ENCODE data around the gene CA12. TPM values are rescaled to one million over a fixed set of nuclear protein-coding genes. Genes with fewer than 3 reads are reported as not detected.
A peak's percentile ranks its signal among the peaks of the same experiment; 100 is the strongest.
"Not testable (repeated sequence)": the region's sequence is repeated elsewhere in the genome, so short reads cannot be mapped to it uniquely, and the experiment has no call there.

CA12 gene
- polyA plus RNA-seq, 6 donors from 2014 or later: not detected

GRCh38 chr15:63327648-63328421 is 53.8 kb downstream of the CA12 start:
- Mint-ChIP-seq H3K4me3 (no peak overlapping the region), H3K9me3 (no peaks in the 10 kb centered on the region), H3K27me3 (peaks cover 6 to 8% (median 8%) of the 10 kb centered on the region in 3 donors), H3K4me1 (peaks cover 0 to 7% (median 4%) of the 10 kb centered on the region in 3 donors), H3K36me3 (no peaks in the 10 kb centered on the region), H3K27ac (peak overlapping the region in 1 of 6 donors; percentile 2)
- DNase-seq: no peak
- ATAC-seq (ENCODE audit: low read depth in 2 of 2): peak in 1 of 2 donors; percentile 30

DNA sequence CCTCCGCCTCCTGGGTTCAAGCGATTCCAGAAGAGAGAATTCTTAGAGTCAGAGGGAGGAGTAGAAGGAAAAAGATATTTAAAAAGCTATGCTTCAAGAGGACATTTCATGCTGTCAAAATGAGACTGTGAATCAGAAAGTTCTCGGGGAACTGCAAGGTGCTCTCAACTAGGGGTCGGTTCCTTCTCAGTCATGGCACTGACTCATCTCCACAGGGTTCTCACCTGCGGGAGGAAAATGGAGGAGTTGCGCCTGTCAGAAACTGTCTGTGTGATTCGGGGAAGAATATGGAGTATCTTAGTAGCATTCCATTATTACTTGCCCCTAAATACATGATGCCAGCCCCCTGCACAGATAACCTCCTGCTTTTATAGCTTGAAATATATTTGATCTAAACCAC is 56.9 kb downstream of the CA12 start:
- Mint-ChIP-seq H3K4me1 (peaks cover 0 to 7% (median 4%) of the 10 kb centered on the region in 3 donors), H3K27ac (no peak overlapping the region), H3K9me3 (no peaks in the 10 kb centered on the region), H3K4me3 (no peak overlapping the region), H3K36me3 (no peaks in the 10 kb centered on the region), H3K27me3 (peaks cover 0 to 6% (median 3%) of the 10 kb centered on the region in 3 donors)
- ATAC-seq (ENCODE audit: low read depth in 2 of 2) (no peak), DNase-seq (no peak)

- H3K4me3 Mint-ChIP-seq: no peak overlapping the region
- no peak overlapping the region for H3K27ac Mint-ChIP-seq
- H3K27me3 Mint-ChIP-seq: peaks cover 0 to 6% (median 3%) of the 10 kb centered on the region in 3 donors
- ATAC-seq (ENCODE audit: low read depth in 2 of 2): no peak
- H3K4me1 Mint-ChIP-seq: peaks cover 0 to 7% (median 4%) of the 10 kb centered on the region in 3 donors
- DNase-seq: no peak
- no peaks in the 10 kb centered on the region for H3K9me3 Mint-ChIP-seq
- H3K36me3 Mint-ChIP-seq: no peaks in the 10 kb centered on the region
Measured at GRCh38 chr15:63323798-63324563, 57.7 kb downstream of the CA12 start.

- H3K27ac Mint-ChIP-seq: no peak overlapping the region
- no peaks in the 10 kb centered on the region for H3K36me3 Mint-ChIP-seq
- peaks cover 0 to under 1% (median 0%) of the 10 kb centered on the region in 3 donors for H3K27me3 Mint-ChIP-seq
Measured at GRCh38 chr15:63322541-63322940, 59.1 kb downstream of the CA12 start.

DNA sequence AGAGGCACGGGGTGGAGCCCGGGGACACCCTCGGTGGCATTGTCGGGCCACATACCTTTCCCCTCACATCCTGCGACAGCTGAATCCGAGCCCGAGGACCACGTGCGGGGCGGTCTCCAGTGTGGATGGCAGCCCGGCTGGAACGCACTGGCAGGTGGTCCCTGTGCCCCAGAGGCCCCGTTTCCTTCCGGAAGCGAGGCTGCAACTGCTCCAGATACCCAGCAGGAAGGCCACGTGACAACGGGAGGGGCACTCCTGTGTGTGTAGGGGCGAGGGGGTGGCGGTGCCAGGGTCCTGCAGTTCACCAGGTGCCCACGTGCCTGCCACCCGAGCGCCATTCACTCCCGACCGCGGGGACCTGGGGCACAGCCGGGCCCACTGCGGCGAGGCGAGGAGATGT is 60.2 kb downstream of the CA12 start:
- DNase-seq (no peak), ATAC-seq (ENCODE audit: low read depth in 2 of 2) (no peak)
- H3K27me3 Mint-ChIP-seq: no peaks in the 10 kb centered on the region
- no peaks in the 10 kb centered on the region for H3K4me1 Mint-ChIP-seq
- H3K27ac Mint-ChIP-seq: no peak overlapping the region
- no peak overlapping the region for H3K4me3 Mint-ChIP-seq
- no peaks in the 10 kb centered on the region for H3K36me3 Mint-ChIP-seq
- H3K9me3 Mint-ChIP-seq: no peaks in the 10 kb centered on the region

More at GRCh38 chr15:63322541-63322940, 59.1 kb downstream of the CA12 start:
- Mint-ChIP-seq H3K4me1 (peaks cover 0 to 2% (median 0%) of the 10 kb centered on the region in 3 donors), H3K9me3 (no peaks in the 10 kb centered on the region), H3K4me3 (no peak overlapping the region)
- ATAC-seq (ENCODE audit: low read depth in 2 of 2) (no peak), DNase-seq (no peak)

DNA sequence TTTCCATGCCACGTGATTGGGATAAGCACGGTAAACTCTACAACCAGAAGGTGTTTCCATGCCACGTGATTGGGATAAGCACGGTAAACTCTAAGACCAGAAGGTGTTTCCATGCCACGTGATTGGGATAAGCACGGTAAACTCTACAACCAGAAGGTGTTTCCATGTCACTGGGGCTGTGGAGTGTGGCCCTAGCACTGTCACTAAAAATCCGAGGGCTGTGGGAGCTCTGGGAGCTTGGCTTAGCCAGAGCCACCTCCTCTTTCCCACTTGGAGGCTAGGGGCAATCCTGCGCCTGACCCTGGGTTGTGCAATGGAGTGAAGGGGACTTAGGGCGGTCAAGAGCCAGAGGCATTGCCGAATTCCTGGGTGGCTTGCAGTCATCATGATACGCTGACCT is 60.7 kb downstream of the CA12 start:
- H3K27me3 Mint-ChIP-seq; H3K4me1 Mint-ChIP-seq; DNase-seq; H3K4me3 Mint-ChIP-seq; H3K27ac Mint-ChIP-seq; ATAC-seq (ENCODE audit: low read depth in 2 of 2); H3K9me3 Mint-ChIP-seq; H3K36me3 Mint-ChIP-seq: not testable (repeated sequence)

DNA sequence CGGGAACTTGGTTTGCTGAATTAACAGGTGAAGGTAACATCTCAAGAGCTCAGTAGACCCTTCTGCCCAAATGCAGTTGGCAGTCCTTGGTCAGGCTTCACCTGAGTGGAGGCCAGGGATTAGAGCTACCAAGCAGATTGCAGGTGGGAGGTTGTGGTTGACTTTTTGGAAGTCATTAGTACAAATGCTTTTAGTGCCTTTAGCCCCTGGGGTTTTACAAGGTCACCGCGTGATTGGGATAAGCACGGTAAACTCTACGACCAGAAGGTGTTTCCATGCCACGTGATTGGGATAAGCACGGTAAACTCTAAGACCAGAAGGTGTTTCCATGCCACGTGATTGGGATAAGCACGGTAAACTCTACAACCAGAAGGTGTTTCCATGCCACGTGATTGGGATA is 61.2 kb downstream of the CA12 start:
- H3K27ac Mint-ChIP-seq; H3K4me1 Mint-ChIP-seq; H3K4me3 Mint-ChIP-seq; H3K36me3 Mint-ChIP-seq; ATAC-seq (ENCODE audit: low read depth in 2 of 2); H3K27me3 Mint-ChIP-seq; H3K9me3 Mint-ChIP-seq; DNase-seq: not testable (repeated sequence)

DNA sequence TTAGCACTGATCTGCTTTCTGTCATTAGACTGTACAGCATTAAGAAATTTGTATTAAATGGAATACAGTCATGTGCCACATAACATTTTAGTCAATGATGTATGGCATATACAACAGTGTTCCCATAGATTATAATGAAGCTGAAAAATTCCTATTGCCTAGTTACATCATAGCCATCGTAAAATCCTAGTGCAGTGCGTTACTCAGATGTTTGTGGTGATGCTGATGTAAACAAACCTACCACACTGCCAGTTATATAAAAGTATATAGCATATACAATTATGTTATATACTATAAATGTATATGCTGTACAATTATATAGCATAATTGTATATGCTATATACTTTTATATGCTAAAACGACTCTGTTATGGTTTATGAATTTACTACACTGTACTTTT is 62.6 kb downstream of the CA12 start:
- H3K36me3 Mint-ChIP-seq: no peaks in the 10 kb centered on the region
- no peak overlapping the region for H3K4me3 Mint-ChIP-seq
- no peak overlapping the region for H3K27ac Mint-ChIP-seq
- H3K4me1 Mint-ChIP-seq: no peaks in the 10 kb centered on the region
- H3K27me3 Mint-ChIP-seq: no peaks in the 10 kb centered on the region
- no peak for DNase-seq
- no peaks in the 10 kb centered on the region for H3K9me3 Mint-ChIP-seq
- ATAC-seq (ENCODE audit: low read depth in 2 of 2): no peak

DNA sequence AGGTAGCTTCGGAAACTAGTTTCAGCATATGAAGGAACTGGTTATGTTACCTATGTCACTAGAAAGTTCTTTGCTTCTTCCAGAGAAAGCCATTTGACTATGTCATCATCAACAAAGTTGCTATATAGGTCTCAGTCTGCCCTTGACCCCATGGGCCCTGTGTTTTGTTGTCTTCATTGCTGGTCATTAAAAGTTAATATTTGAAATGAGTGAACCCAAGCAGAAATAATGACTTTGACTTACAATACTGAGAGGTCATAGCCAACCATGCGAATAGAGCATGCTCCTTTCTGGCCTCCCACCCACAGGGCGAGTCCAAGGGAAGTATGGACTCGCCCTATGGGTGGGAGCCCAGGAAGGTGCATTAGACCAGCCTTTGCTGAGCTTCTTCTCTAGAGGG is 63.3 kb downstream of the CA12 start:
- no peak overlapping the region for H3K27ac Mint-ChIP-seq
- no peaks in the 10 kb centered on the region for H3K4me1 Mint-ChIP-seq
- no peaks in the 10 kb centered on the region for H3K9me3 Mint-ChIP-seq
- H3K4me3 Mint-ChIP-seq: no peak overlapping the region
- H3K27me3 Mint-ChIP-seq: no peaks in the 10 kb centered on the region
- ATAC-seq (ENCODE audit: low read depth in 2 of 2) (no peak), DNase-seq (no peak)
- no peaks in the 10 kb centered on the region for H3K36me3 Mint-ChIP-seq

DNA sequence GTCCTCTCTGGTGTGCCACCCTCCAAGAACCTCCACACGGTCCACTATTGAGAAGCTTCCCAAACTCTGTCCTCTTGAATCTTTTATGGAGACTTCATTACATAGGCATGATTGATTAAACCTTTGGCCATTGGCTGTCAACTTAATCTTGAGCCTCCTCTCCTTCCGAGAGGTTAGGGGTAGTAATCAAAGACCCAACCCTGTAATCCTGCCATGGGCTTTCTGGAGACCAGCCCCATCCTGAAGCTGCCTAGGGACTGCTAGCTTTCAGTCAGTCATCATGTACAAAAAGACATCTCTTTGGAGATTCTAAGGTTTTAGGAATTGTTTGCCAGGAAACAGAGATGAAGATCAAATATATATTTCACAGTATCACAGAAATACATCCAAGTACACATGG is 67.2 kb downstream of the CA12 start:
- H3K9me3 Mint-ChIP-seq: no peaks in the 10 kb centered on the region
- ATAC-seq (ENCODE audit: low read depth in 2 of 2): no peak
- H3K27me3 Mint-ChIP-seq: no peaks in the 10 kb centered on the region
- no peak overlapping the region for H3K27ac Mint-ChIP-seq
- H3K4me1 Mint-ChIP-seq: no peaks in the 10 kb centered on the region
- peaks cover 0 to 5% of the 10 kb centered on the region in 2 donors for H3K36me3 Mint-ChIP-seq
- DNase-seq: no peak
- no peak overlapping the region for H3K4me3 Mint-ChIP-seq

DNA sequence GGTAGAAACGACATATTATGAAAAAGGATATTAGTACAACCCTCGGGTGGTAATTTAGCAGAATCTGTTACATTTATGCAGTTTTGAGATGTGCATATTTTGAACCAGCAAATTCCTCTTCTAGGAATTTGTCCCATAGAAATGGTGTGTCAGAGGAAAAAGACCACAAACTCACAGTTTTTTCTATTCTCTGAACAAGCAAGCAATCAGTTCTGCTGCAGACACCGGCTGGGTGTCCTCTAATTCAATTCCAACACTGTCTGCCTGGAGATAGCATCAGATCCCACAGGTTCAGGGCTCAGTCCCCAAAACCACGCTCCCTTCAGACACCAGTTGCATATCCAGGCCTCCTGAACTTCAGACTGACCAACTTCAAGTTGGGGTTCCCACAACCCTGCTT is 67.8 kb downstream of the CA12 start:
- Mint-ChIP-seq H3K27me3 (no peaks in the 10 kb centered on the region), H3K27ac (no peak overlapping the region), H3K4me3 (no peak overlapping the region), H3K9me3 (no peaks in the 10 kb centered on the region), H3K4me1 (no peaks in the 10 kb centered on the region), H3K36me3 (peaks cover 0 to 5% of the 10 kb centered on the region in 2 donors)
- ATAC-seq (ENCODE audit: low read depth in 2 of 2): no peak
- no peak for DNase-seq

DNA sequence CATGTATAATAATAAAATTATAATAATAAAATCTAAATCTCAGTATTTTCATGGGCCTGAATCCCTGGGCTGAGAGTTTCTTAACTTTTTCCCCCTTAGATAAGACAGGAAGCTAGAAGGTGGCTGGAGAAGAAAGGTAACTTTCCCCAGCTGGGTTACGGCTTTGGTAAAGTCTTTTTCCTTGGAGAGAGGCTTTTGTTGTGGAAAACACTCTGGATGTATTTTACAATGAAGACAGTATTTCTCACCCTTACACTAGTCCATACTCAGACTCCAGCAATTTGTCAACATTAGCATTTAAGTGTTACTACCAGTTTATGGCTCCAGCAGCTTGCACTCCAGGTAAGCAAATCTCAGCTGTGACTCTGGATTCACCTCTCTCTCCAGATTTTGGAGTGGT is 69.4 kb downstream of the CA12 start:
- H3K27ac Mint-ChIP-seq: no peak overlapping the region
- peaks cover 0 to 5% of the 10 kb centered on the region in 2 donors for H3K36me3 Mint-ChIP-seq
- H3K4me3 Mint-ChIP-seq: no peak overlapping the region
- H3K4me1 Mint-ChIP-seq: no peaks in the 10 kb centered on the region
- no peaks in the 10 kb centered on the region for H3K27me3 Mint-ChIP-seq
- H3K9me3 Mint-ChIP-seq: no peaks in the 10 kb centered on the region
- ATAC-seq (ENCODE audit: low read depth in 2 of 2) (no peak), DNase-seq (no peak)

GRCh38 chr15:63310646-63311045 is 71.0 kb downstream of the CA12 start:
- Mint-ChIP-seq H3K4me1 (no peaks in the 10 kb centered on the region), H3K4me3 (no peak overlapping the region), H3K27me3 (no peaks in the 10 kb centered on the region), H3K27ac (peak overlapping the region in 1 of 6 donors; percentile 31), H3K9me3 (no peaks in the 10 kb centered on the region), H3K36me3 (peaks cover 10 to 11% of the 10 kb centered on the region in 2 donors)
- ATAC-seq (ENCODE audit: low read depth in 2 of 2): no peak
- DNase-seq: no peak

DNA sequence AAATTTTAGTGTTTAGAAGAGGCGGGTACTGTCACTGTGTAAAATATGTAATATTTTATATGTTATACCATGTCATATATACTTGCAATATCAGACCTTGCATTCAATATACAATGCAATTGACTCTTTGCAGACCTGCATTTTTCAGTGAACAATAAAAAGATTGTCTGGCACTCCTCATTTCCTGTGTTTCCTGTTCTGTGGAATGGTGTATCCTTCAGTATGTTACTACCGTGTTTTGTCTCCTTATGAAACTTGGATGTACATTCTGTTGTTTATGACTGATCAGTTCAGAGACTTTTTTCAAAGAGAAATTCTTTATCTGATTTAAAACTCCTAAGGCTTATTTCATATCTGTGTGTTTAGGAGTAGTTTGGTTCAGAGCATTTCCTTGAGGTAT is 72.7 kb downstream of the CA12 start:
- DNase-seq: no peak
- ATAC-seq (ENCODE audit: low read depth in 2 of 2): no peak
- no peaks in the 10 kb centered on the region for H3K9me3 Mint-ChIP-seq
- H3K4me3 Mint-ChIP-seq: no peak overlapping the region
- H3K4me1 Mint-ChIP-seq: no peaks in the 10 kb centered on the region
- H3K27me3 Mint-ChIP-seq: no peaks in the 10 kb centered on the region
- H3K36me3 Mint-ChIP-seq: peaks cover 18 to 22% of the 10 kb centered on the region in 2 donors
- H3K27ac Mint-ChIP-seq: peak overlapping the region in 1 of 6 donors; percentile 34
